HepG2 (cell line): ENCODE data around the gene SLC25A44. TPM values are rescaled to one million over a fixed set of nuclear protein-coding genes. Genes with fewer than 3 reads are reported as not detected.
A peak's percentile ranks its signal among the peaks of the same experiment; 100 is the strongest.

ENCODE experiments used
- ATF4 ChIP-seq, 2 experiments: fragments of 450-650 bp in 1 of 2; sonication (generic) in 1 of 2; formaldehyde crosslinking; IDR thresholded peaks; 2 replicates each; pipeline versions ENCODE4 v1.5.0 to v1.8.0; 2020 to 2022; ENCODE audit warnings: mild to moderate bottlenecking in 1 of 2, missing genetic modification reagents in 1 of 2
- CC2D1A ChIP-seq: sonication (generic); formaldehyde crosslinking; IDR thresholded peaks from 2 replicates; pipeline ENCODE4 v1.8.1; 2023; ENCODE audit warnings: mild to moderate bottlenecking, missing genetic modification reagents
- CERS6 ChIP-seq: sonication (generic); formaldehyde crosslinking; IDR thresholded peaks from 2 replicates; pipeline ENCODE4 v1.5.0; 2020; ENCODE audit warnings: missing genetic modification reagents
- DMAP1 ChIP-seq: IDR thresholded peaks from 2 replicates; pipeline ENCODE4 v1.6.1; 2016
- DR1 ChIP-seq: sonication (generic); formaldehyde crosslinking; IDR thresholded peaks from 2 replicates; pipeline ENCODE4 v1.8.0; 2021; ENCODE audit warnings: mild to moderate bottlenecking, missing genetic modification reagents, inconsistent platforms
- GABPA ChIP-seq, 2 experiments: IDR thresholded peaks; 2 replicates each; pipeline ENCODE4 v1.6.1; 2011 to 2016; ENCODE audit warnings: low read depth in 2 of 2, low read length in 1 of 2, missing biosample characterization in 1 of 2, missing genetic modification characterization in 1 of 2
- HMGXB4 ChIP-seq, 2 experiments: sonication (generic) in 1 of 2; formaldehyde crosslinking in 1 of 2; IDR thresholded peaks; 2 replicates each; pipeline versions ENCODE4 v1.4.0 to v1.6.1; 2018 to 2020; ENCODE audit warnings: missing genetic modification reagents in 2 of 2, borderline replicate concordance in 1 of 2, low read depth in 1 of 2, mild to moderate bottlenecking in 1 of 2, missing biosample characterization in 1 of 2
- IKZF5 ChIP-seq: IDR thresholded peaks from 2 replicates; pipeline ENCODE4 v1.6.1; 2018; ENCODE audit warnings: missing genetic modification reagents, mild to moderate bottlenecking, missing compliant biosample characterization
- KLF9 ChIP-seq: IDR thresholded peaks from 2 replicates; pipeline ENCODE4 v1.6.1; 2016; ENCODE audit warnings: low read depth
- KMT2A ChIP-seq: sonication (generic); formaldehyde crosslinking; IDR thresholded peaks from 2 replicates; pipeline ENCODE4 v1.4.0; 2020; ENCODE audit warnings: missing genetic modification reagents
- MIXL1 ChIP-seq: IDR thresholded peaks from 2 replicates; pipeline ENCODE4 v1.6.1; 2016
- MXD4 ChIP-seq: IDR thresholded peaks from 2 replicates; pipeline ENCODE4 v1.6.1; 2016; ENCODE audit warnings: mild to moderate bottlenecking, missing biosample characterization, missing genetic modification reagents
- SP5 ChIP-seq: IDR thresholded peaks from 2 replicates; pipeline ENCODE4 v1.6.1; 2016; ENCODE audit warnings: low read depth, borderline replicate concordance
- TEAD3 ChIP-seq: optimal IDR thresholded peaks from 2 replicates; pipeline ENCODE3; 2016; ENCODE audit warnings: borderline replicate concordance
- XBP1 ChIP-seq: sonication (generic); formaldehyde crosslinking; IDR thresholded peaks from 2 replicates; pipeline ENCODE4 v1.5.0; 2020; ENCODE audit warnings: missing genetic modification reagents
- YEATS4 ChIP-seq: sonication (generic); formaldehyde crosslinking; IDR thresholded peaks from 2 replicates; pipeline ENCODE4 v1.4.0; 2020; ENCODE audit warnings: missing genetic modification reagents, borderline replicate concordance
- ZBTB2 ChIP-seq: sonication (generic); formaldehyde crosslinking; IDR thresholded peaks from 2 replicates; pipeline ENCODE4 v1.8.0; 2022; ENCODE audit warnings: low read depth, missing genetic modification reagents
- ZMYM2 ChIP-seq: sonication (generic); formaldehyde crosslinking; IDR thresholded peaks from 2 replicates; pipeline ENCODE4 v1.8.0; 2022; ENCODE audit warnings: mild to moderate bottlenecking, missing genetic modification reagents
- ZNF235 ChIP-seq: sonication (generic); formaldehyde crosslinking; IDR thresholded peaks from 2 replicates; pipeline ENCODE4 v1.8.1; 2023; ENCODE audit warnings: mild to moderate bottlenecking, missing genetic modification reagents, borderline replicate concordance
- ZNF263 ChIP-seq: sonication (generic); formaldehyde crosslinking; IDR thresholded peaks from 2 replicates; pipeline ENCODE4 v1.4.0; 2020; ENCODE audit warnings: missing genetic modification reagents
- ZNF335 ChIP-seq: sonication (generic); formaldehyde crosslinking; IDR thresholded peaks from 2 replicates; pipeline ENCODE4 v1.4.0; 2020; ENCODE audit warnings: missing genetic modification reagents
- ZNF430 ChIP-seq: sonication (generic); formaldehyde crosslinking; IDR thresholded peaks from 2 replicates; pipeline ENCODE4 v1.9.0; 2021; ENCODE audit warnings: mild to moderate bottlenecking, missing genetic modification reagents
- ZNF670 ChIP-seq: sonication (generic); formaldehyde crosslinking; IDR thresholded peaks from 2 replicates; pipeline ENCODE4 v1.8.0; 2022; ENCODE audit warnings: mild to moderate bottlenecking, missing genetic modification reagents, borderline replicate concordance
- polyA plus RNA-seq, 8 experiments: library from polyadenylated mRNA; depleted of rRNA in 3 of 8; stranded (reverse) in 7 of 8; unstranded in 1 of 8; fragments of >200 nt; fragmentation: Illumina TruSeq in 4 of 8; extraction: Trizol in 4 of 8; gene quantifications; 2 replicates each; pipeline versions ENCODE4 v1.2.1 to v1.2.3, GENCODE V29; 2011 to 2016; ENCODE audit warnings: low read depth in 4 of 8, missing spikeins in 1 of 8, mixed read lengths in 1 of 8; ENCODE audit not compliant: insufficient read depth in 1 of 8
- total RNA-seq, 5 experiments: library from RNA; depleted of rRNA; stranded (reverse); fragments of >200 nt; fragmentation: Illumina TruSeq; extraction: Trizol; gene quantifications; 2 replicates each; pipeline ENCODE4 v1.2.3, GENCODE V29; 2016; ENCODE audit warnings: low read depth in 1 of 5

SLC25A44 gene
- total and polyA plus RNA-seq, 2 of the 13 experiments (the other 11 are each of a cell fraction or from before 2014, with no cell fraction given) = 10.7 to 13.4 TPM

- TF ChIP-seq DMAP1 (CRISPR knock-in tag) (peak; percentile 96), ZMYM2 (CRISPR knock-in tag) (no peak), TEAD3 (peak; percentile 14), MXD4 (CRISPR knock-in tag) (peak; percentile 29; the same call in 1 of the 2 replicates), YEATS4 (CRISPR knock-in tag) (peak; percentile 83), CC2D1A (no peak), MIXL1 (CRISPR knock-in tag) (no peak), ZNF335 (0 out of 2 replicates have a peak, but pooled peaks have one; percentile 73), SP5 (peak; percentile 87), CERS6 (CRISPR knock-in tag) (no peak), IKZF5 (CRISPR knock-in tag) (peak; percentile 59; the same call in 1 of the 2 replicates), ZNF235 (CRISPR knock-in tag) (no peak), ZNF670 (no peak), KLF9 (CRISPR knock-in tag) (0 out of 2 replicates have a peak, but pooled peaks have one; percentile 30), ATF4 (CRISPR knock-in tag; IDR thresholded peaks at IDR 0.05) (no peak), ZNF263 (CRISPR knock-in tag) (peak; percentile 63), XBP1 (no peak; the same call in 1 of the 2 replicates), DR1 (CRISPR knock-in tag) (peak; percentile 80), ZNF430 (CRISPR knock-in tag) (peak; percentile 18; the same call in 1 of the 2 replicates), ZBTB2 (CRISPR knock-in tag) (no peak), GABPA (IDR thresholded peaks at IDR 0.05; ENCODE audit: low read depth, low read length) (no peak), GABPA (CRISPR knock-in tag; IDR thresholded peaks at IDR 0.05; ENCODE audit: low read depth) (peak; percentile 33; the same call in 1 of the 2 replicates), KMT2A (CRISPR knock-in tag) (peak; percentile 88; the same call in 1 of the 2 replicates), HMGXB4 (CRISPR knock-in tag; IDR thresholded peaks at IDR 0.05; ENCODE audit: borderline replicate concordance in 1 of 2, low read depth in 1 of 2) (peak; percentile 78 to 84)
Observed at GRCh38 chr1:156212833-156213643, 19.1 kb downstream of the SLC25A44 start, which contains the start of gene PMF1 (continued).
